ENCODE measurements around the gene NOL6. TPM values are rescaled to one million over a fixed set of nuclear protein-coding genes. Genes with fewer than 3 reads are reported as not detected.

NOL6 gene
- total and polyA plus RNA-seq, 10 of the 15 experiments (the other 5 are each of a cell fraction or from before 2014, with no cell fraction given): 8.3 to 53.2 (median 33.1) TPM

DNA sequence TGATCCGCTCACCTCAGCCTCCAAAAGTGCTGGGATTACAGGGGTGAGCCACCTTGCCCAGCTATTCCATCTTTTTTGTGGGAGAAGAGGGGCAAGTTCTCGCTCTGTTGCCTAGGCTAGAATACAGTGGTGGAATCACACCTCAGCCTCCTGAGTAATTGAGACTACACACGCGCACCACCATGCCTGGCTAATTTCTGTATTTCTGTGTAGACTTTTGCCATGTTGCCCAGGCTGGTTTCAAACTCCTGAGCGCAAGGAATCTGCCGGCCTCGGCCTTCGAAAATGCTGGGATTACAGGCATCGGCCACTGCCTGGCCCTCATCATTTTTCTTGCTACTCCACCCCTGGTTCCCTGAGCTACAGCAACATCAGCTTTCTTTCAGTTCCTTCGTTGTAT lies 2.8 kb upstream of the NOL6 start (continued):
- TF ChIP-seq, protein P1, sequence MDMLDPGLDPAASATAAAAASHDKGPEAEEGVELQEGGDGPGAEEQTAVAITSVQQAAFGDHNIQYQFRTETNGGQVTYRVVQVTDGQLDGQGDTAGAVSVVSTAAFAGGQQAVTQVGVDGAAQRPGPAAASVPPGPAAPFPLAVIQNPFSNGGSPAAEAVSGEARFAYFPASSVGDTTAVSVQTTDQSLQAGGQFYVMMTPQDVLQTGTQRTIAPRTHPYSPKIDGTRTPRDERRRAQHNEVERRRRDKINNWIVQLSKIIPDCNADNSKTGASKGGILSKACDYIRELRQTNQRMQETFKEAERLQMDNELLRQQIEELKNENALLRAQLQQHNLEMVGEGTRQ (IDR thresholded peaks at IDR 0.05; ENCODE audit: borderline replicate concordance, low read depth, low read length): no peak
- no peak for TF ChIP-seq ZNF24 (IDR thresholded peaks at IDR 0.05)
- TF ChIP-seq CEBPB (IDR thresholded peaks at IDR 0.05; ENCODE audit: borderline replicate concordance in 1 of 2, low read depth in 2 of 2, low read length in 2 of 2): no peak
- TF ChIP-seq RELA (IDR thresholded peaks at IDR 0.05; ENCODE audit: borderline replicate concordance, partially characterized antibody): no peak
- no peak for TF ChIP-seq SMC3 (IDR thresholded peaks at IDR 0.05; ENCODE audit: borderline replicate concordance, low read length)

DNA sequence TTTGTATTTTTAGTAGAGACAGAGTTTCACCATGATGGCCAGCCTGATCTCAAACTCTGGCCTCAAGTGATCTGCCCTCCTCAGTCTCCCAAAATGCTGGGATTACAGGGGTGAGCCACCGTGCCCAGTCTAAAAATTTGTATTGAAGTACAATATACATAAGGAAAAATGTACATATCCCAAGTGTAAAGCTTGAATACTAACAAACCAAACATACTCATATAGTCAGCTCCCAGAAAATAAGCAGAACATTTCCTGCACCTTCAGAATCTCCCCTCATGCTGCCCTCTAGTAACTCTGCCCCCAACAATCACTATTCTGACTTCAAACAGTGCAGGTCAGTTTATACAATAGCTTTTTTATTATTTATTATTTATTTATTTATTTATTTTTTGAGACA lies 1.6 kb upstream of the NOL6 start:
- H3K4me3 ChIP-seq: no peak overlapping the region
- POLR2A ChIA-PET: interaction anchor here (2.7 kb wide), 1 partner anchor 11 kb away, joined by 12 read pairs; no protein-coding TSS in a partner anchor

More for the DNA sequence above, 1.6 kb upstream of the NOL6 start:
- Histone ChIP-seq H3K9ac (ENCODE audit: control insufficient read depth, insufficient read depth, low read length) (no peak overlapping the region), H3K27ac (ENCODE audit: control insufficient read depth, insufficient read depth) (no peak overlapping the region), H3K79me2 (ENCODE audit: control insufficient read depth, insufficient read depth, low read length) (peaks cover 22% of the 10 kb centered on the region), H2AFZ (ENCODE audit: control insufficient read depth, low read depth, low read length) (no peak overlapping the region), H3K36me3 (ENCODE audit: control insufficient read depth in 2 of 2, insufficient read depth in 2 of 2, low read length in 1 of 2) (no peaks in the 10 kb centered on the region; a peak in 2 of 4 replicates), H3K9me3 (replicated peaks; ENCODE audit: control insufficient read depth, insufficient read depth, low read length) (no peaks in the 10 kb centered on the region), H3K27me3 (replicated peaks in 1 of 2; ENCODE audit: control insufficient read depth in 2 of 2, insufficient read depth in 2 of 2, low read length in 1 of 2) (no peaks in the 10 kb centered on the region), H4K20me1 (ENCODE audit: control insufficient read depth, insufficient read depth) (no peaks in the 10 kb centered on the region), H3K4me1 (ENCODE audit: control insufficient read depth, insufficient read depth, low read length) (peaks cover 7% of the 10 kb centered on the region), H3K4me2 (ENCODE audit: control insufficient read depth, insufficient read depth) (no peak overlapping the region)
- CTCF ChIA-PET: interaction anchor here (0.7 to 2.5 kb wide), 6 partner anchors 8 to 59 kb away, joined by 3 to 16 read pairs (median 4); no protein-coding TSS in a partner anchor
- TF ChIP-seq, protein P2, sequence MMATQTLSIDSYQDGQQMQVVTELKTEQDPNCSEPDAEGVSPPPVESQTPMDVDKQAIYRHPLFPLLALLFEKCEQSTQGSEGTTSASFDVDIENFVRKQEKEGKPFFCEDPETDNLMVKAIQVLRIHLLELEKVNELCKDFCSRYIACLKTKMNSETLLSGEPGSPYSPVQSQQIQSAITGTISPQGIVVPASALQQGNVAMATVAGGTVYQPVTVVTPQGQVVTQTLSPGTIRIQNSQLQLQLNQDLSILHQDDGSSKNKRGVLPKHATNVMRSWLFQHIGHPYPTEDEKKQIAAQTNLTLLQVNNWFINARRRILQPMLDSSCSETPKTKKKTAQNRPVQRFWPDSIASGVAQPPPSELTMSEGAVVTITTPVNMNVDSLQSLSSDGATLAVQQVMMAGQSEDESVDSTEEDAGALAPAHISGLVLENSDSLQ (IDR thresholded peaks at IDR 0.05): no peak
- no peak for TF ChIP-seq ZNF622 (IDR thresholded peaks at IDR 0.05)
- TF ChIP-seq FOXK2 (IDR thresholded peaks at IDR 0.05): no peak
- no peak for TF ChIP-seq GABPA (IDR thresholded peaks at IDR 0.05; ENCODE audit: low read depth)
- TF ChIP-seq, protein P3, sequence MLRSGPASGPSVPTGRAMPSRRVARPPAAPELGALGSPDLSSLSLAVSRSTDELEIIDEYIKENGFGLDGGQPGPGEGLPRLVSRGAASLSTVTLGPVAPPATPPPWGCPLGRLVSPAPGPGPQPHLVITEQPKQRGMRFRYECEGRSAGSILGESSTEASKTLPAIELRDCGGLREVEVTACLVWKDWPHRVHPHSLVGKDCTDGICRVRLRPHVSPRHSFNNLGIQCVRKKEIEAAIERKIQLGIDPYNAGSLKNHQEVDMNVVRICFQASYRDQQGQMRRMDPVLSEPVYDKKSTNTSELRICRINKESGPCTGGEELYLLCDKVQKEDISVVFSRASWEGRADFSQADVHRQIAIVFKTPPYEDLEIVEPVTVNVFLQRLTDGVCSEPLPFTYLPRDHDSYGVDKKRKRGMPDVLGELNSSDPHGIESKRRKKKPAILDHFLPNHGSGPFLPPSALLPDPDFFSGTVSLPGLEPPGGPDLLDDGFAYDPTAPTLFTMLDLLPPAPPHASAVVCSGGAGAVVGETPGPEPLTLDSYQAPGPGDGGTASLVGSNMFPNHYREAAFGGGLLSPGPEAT (IDR thresholded peaks at IDR 0.05; ENCODE audit: low read depth): no peak
- no peak for TF ChIP-seq CHD2 (IDR thresholded peaks at IDR 0.05; ENCODE audit: borderline replicate concordance, low read depth, low read length)
- ATAC-seq (no peak), DNase-seq (ENCODE audit: low read depth, low spot score) (no peak), FAIRE-seq (no peak)
- SMC1A ChIA-PET (ENCODE audit: uncharacterized antibody, unreplicated experiment): interaction anchor here (0.7 to 1.0 kb wide), 2 partner anchors 8 to 11 kb away, joined by 3 to 4 read pairs; no protein-coding TSS in a partner anchor
- RAD21 ChIA-PET (ENCODE audit: unreplicated experiment): interaction anchor here (2.1 kb wide), 1 partner anchor 72 kb away, joined by 5 read pairs; no protein-coding TSS in a partner anchor
- no TSS peak for BruUV-seq (replicated peaks)
- 100% methylated on average over 1 of the region's 1 CpG for WGBS (ENCODE audit: insufficient coverage, insufficient replicate concordance, low lambda C conversion rate, missing lambda C conversion rate)
- intact Hi-C loops (cut with micrococcal nuclease; ENCODE audit: unreplicated experiment) (no loop called here), in situ Hi-C loops (cut with MboI) (no loop called here)

All from GM12878 (cell line).